Activated T-helper 2 cell treated with anti-CD3 and anti-CD28 coated beads, Interferon-gamma antibody, Interleukin-2, Interleukin-4, amounts not matched to agents 10 μg/mL and 5 μg/mL and 100 μg/mL, durations not matched to agents 14 hours and 24 hours and 36 hours (primary cell): ENCODE measurements around the gene ITGA8. TPM values are rescaled to one million over a fixed set of nuclear protein-coding genes. Genes with fewer than 3 reads are reported as not detected.

ENCODE experiments used
- DNase-seq: peaks from one replicate; pipeline ENCODE4 v3.0.0; 2021; ENCODE audit warnings: low spot score
- H3K27ac Mint-ChIP-seq: one replicate; pipeline ENCODE4 v1.8.0; 2021; ENCODE audit warnings: mixed read lengths
- H3K27me3 Mint-ChIP-seq: one replicate; pipeline ENCODE4 v1.8.0; 2021; ENCODE audit warnings: low read depth, mixed read lengths
- H3K36me3 Mint-ChIP-seq: one replicate; pipeline ENCODE4 v1.8.0; 2021; ENCODE audit warnings: low read depth, mixed read lengths
- H3K4me1 Mint-ChIP-seq: one replicate; pipeline ENCODE4 v1.8.0; 2021; ENCODE audit warnings: low read depth, mixed read lengths
- H3K4me3 Mint-ChIP-seq: one replicate; pipeline ENCODE4 v1.8.0; 2021; ENCODE audit warnings: low read depth, mild to moderate bottlenecking, moderate library complexity, mixed read lengths
- H3K9me3 Mint-ChIP-seq: one replicate; pipeline ENCODE4 v1.8.0; 2021; ENCODE audit warnings: mixed read lengths
- intact Hi-C: fragments of 100-400 bp; cut with micrococcal nuclease; formaldehyde crosslinking; loops from one replicate; pipeline ENCODE4 v1.15.1; 2023
- total RNA-seq: library from RNA; stranded (reverse); gene quantifications from 2 replicates; pipeline ENCODE4 v1.2.3, GENCODE V29; 2022

Gene ITGA8
- total RNA-seq, 1 donor from 2014 or later = not detected

DNA sequence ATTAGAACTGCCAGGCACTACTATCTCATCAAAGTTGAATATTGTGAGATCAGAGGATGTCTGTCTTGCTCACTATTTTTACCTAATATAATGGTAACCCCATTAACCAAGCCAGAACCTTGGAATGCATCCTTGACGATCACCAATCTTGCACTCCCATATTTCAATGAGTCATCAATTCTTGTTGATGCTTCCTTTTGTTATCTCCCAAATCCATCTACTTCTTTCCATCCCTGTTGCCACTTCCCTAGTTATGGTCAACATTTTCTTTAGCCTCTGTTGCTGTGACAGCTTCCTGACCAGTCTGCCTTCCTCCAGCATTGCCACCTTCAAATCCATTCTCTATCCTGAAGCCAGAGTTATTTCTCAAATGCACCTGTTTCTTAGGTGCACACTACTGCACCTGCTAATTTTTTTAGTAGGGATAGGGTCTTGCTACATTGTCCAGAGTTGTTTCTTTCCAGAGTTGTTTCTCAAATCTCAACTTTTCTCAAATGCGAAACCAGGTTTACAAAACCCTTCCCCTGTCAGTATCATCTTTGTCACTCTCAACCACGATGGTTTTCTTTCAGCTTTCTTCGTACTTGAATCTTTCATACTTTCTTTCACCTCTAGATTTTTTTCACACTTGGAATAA is 15.7 kb downstream of the ITGA8 start:
- DNase-seq = no peak
- Mint-ChIP-seq H3K27me3 (peaks cover 2% of the 10 kb centered on the region), H3K27ac (no peak overlapping the region), H3K36me3 (no peaks in the 10 kb centered on the region), H3K4me1 (peaks cover 2% of the 10 kb centered on the region), H3K4me3 (no peak overlapping the region), H3K9me3 (no peaks in the 10 kb centered on the region)
- intact Hi-C loops = no loop called here

GRCh38 chr10:15703151-15703880 is 16.4 kb downstream of the ITGA8 start:
- peaks cover 2% of the 10 kb centered on the region for H3K4me1 Mint-ChIP-seq
- H3K27ac Mint-ChIP-seq = no peak overlapping the region
- no peak overlapping the region for H3K4me3 Mint-ChIP-seq
- H3K27me3 Mint-ChIP-seq = peaks cover 2% of the 10 kb centered on the region
- no peaks in the 10 kb centered on the region for H3K36me3 Mint-ChIP-seq
- intact Hi-C loops = no loop called here
- H3K9me3 Mint-ChIP-seq = no peaks in the 10 kb centered on the region
- DNase-seq = no peak

DNA sequence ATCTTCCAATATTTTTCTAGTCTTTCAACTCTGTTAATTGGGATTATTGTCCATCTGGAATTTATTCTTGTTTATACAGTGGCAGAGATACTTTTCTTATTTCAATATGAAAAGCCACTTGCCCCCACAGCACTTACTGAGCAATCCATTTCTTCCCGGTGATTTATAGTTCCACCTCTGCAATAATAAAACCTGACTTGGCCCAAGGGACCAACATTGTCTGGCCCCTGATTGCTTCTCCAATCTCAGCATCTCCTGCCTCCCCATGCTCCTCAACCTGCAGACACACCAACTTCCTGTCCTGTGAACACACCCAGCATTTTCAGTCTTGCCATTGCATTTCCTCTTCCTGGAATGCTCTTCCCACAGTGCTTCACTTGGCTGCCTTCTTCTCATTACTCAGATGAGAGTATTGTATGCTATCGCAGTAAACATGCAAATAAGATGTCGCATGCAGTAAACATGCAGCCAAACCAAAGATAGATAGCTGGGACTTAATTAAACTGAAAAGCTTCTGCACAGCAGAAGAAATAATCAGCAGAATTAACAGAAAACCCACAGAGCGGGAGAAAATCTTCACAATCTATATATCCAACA is 19.5 kb downstream of the ITGA8 start:
- Mint-ChIP-seq H3K4me1 (peaks cover 2% of the 10 kb centered on the region), H3K27ac (no peak overlapping the region), H3K36me3 (no peaks in the 10 kb centered on the region), H3K9me3 (no peaks in the 10 kb centered on the region), H3K4me3 (no peak overlapping the region), H3K27me3 (peaks cover 2% of the 10 kb centered on the region)
- intact Hi-C loops = no loop called here
- no peak for DNase-seq

DNA sequence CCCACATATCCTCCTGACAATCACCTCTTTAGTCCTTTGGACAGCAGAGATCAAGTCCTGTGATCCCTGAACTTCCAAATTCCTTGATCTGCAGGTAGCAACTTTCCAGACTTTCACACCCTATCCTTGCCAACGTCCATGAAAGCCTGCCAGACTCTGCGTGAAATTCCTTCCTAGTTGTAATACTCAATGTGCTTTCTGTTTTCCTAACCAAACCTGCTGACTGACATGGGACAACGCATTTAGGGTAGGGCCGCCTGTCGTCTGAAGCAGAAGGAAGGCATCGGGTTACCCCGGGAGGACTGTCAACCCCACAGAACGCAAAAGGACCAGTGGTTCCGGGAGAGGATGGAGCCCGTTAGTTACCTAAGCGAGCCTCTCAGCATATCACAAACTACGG is 23.9 kb downstream of the ITGA8 start:
- Mint-ChIP-seq H3K27me3 (peaks cover 2% of the 10 kb centered on the region), H3K4me3 (no peak overlapping the region), H3K9me3 (no peaks in the 10 kb centered on the region), H3K27ac (no peak overlapping the region), H3K4me1 (peaks cover 2% of the 10 kb centered on the region), H3K36me3 (no peaks in the 10 kb centered on the region)
- no peak for DNase-seq
- intact Hi-C loops = no loop called here

DNA sequence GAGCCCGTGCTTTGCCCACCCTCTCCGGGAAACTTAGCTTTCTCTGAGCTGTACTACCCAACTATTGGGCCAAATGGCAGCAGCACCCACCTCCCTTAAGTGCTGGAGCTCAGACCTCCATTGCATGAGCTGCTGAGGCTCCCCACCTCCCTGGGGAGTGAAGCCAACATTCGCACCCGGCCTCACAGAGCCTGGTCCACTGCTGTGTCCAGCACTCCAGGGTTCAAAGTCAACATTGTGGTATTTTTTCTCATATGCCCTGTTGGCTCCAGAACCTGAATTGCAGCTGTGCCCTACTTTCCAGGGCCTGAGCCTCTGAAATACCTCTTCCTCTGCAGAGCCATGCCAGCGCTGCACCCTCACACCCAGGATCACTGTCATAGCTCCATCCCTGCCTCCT is 29.7 kb downstream of the ITGA8 start:
- Mint-ChIP-seq H3K36me3 (no peaks in the 10 kb centered on the region), H3K4me3 (no peak overlapping the region), H3K27ac (no peak overlapping the region), H3K27me3 (peaks cover 23% of the 10 kb centered on the region), H3K9me3 (no peaks in the 10 kb centered on the region), H3K4me1 (no peaks in the 10 kb centered on the region)
- intact Hi-C loops = no loop called here
- no peak for DNase-seq

DNA sequence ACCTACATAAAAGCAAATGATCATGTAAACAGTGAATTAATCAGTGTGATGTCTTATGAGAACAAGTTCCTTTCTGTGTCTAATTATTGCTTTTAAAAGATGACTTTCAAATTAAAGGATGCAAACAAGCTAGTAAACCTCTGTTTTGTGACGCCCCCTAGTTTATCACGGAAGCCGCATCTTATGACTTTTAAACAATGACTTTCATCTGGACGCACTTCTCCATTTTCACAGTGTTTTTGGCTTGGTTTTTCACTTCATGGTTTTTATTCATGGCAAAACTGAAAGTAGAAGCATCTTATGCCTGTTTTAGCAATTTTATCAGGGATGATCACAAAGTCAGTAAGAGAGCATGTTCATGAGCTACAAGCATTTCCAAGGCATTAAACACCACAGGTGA is 35.0 kb downstream of the ITGA8 start:
- no peaks in the 10 kb centered on the region for H3K36me3 Mint-ChIP-seq
- DNase-seq = no peak
- intact Hi-C loops = no loop called here
- no peaks in the 10 kb centered on the region for H3K4me1 Mint-ChIP-seq
- H3K4me3 Mint-ChIP-seq = no peak overlapping the region
- H3K27ac Mint-ChIP-seq = no peak overlapping the region
- peaks cover 38% of the 10 kb centered on the region for H3K27me3 Mint-ChIP-seq
- no peaks in the 10 kb centered on the region for H3K9me3 Mint-ChIP-seq

- H3K4me1 Mint-ChIP-seq = no peaks in the 10 kb centered on the region
- H3K36me3 Mint-ChIP-seq = no peaks in the 10 kb centered on the region
- H3K4me3 Mint-ChIP-seq = no peak overlapping the region
- no peak for DNase-seq
- intact Hi-C loops = no loop called here
- no peaks in the 10 kb centered on the region for H3K9me3 Mint-ChIP-seq
- peaks cover 26% of the 10 kb centered on the region for H3K27me3 Mint-ChIP-seq
- no peak overlapping the region for H3K27ac Mint-ChIP-seq
These were observed 38.6 kb downstream of the ITGA8 start for GRCh38 chr10:15681076-15681475.

- H3K9me3 Mint-ChIP-seq = no peaks in the 10 kb centered on the region
- intact Hi-C loops = no loop called here
- H3K4me3 Mint-ChIP-seq = no peak overlapping the region
- H3K27ac Mint-ChIP-seq = no peak overlapping the region
- no peaks in the 10 kb centered on the region for H3K36me3 Mint-ChIP-seq
- peaks cover 15% of the 10 kb centered on the region for H3K27me3 Mint-ChIP-seq
- DNase-seq = no peak
- H3K4me1 Mint-ChIP-seq = no peaks in the 10 kb centered on the region
These were observed 40.9 kb downstream of the ITGA8 start for GRCh38 chr10:15678851-15679250.

DNA sequence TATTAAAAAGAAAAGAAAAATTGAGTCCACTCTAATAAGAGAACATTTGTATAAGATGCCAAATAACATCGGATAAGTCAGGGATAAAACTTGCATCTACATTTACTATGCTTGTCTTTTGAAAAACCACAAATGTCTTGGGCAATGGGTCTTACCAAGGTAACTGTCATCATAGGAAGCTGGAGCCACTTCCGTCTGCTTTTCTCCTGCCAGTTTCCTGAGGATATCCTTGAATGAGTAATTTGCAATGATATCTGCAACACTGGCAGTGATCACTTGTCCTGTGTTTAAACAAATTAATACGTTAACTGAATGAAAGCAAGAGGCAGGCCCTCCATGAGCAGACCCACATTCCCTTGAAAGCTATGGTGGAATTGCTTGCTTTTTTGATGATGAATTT is 47.3 kb downstream of the ITGA8 start:
- Mint-ChIP-seq H3K9me3 (no peaks in the 10 kb centered on the region), H3K4me3 (no peak overlapping the region), H3K27me3 (peaks cover 2% of the 10 kb centered on the region), H3K4me1 (no peaks in the 10 kb centered on the region), H3K27ac (no peak overlapping the region), H3K36me3 (no peaks in the 10 kb centered on the region)
- intact Hi-C loops = no loop called here
- DNase-seq = no peak

- H3K4me1 Mint-ChIP-seq = no peaks in the 10 kb centered on the region
- no peaks in the 10 kb centered on the region for H3K9me3 Mint-ChIP-seq
- H3K27me3 Mint-ChIP-seq = no peaks in the 10 kb centered on the region
- no peak overlapping the region for H3K4me3 Mint-ChIP-seq
- no peak for DNase-seq
- H3K27ac Mint-ChIP-seq = no peak overlapping the region
- intact Hi-C loops = no loop called here
- H3K36me3 Mint-ChIP-seq = no peaks in the 10 kb centered on the region
These were observed 48.8 kb downstream of the ITGA8 start for GRCh38 chr10:15670880-15671279.

- H3K27ac Mint-ChIP-seq = no peak overlapping the region
- H3K4me3 Mint-ChIP-seq = no peak overlapping the region
- no peaks in the 10 kb centered on the region for H3K36me3 Mint-ChIP-seq
- no peaks in the 10 kb centered on the region for H3K9me3 Mint-ChIP-seq
- intact Hi-C loops = no loop called here
- no peaks in the 10 kb centered on the region for H3K4me1 Mint-ChIP-seq
- DNase-seq = no peak
- no peaks in the 10 kb centered on the region for H3K27me3 Mint-ChIP-seq
These were observed 58.1 kb downstream of the ITGA8 start for GRCh38 chr10:15661574-15661973.

GRCh38 chr10:15660990-15661389 is 58.7 kb downstream of the ITGA8 start:
- DNase-seq = no peak
- no peaks in the 10 kb centered on the region for H3K4me1 Mint-ChIP-seq
- no peaks in the 10 kb centered on the region for H3K36me3 Mint-ChIP-seq
- H3K9me3 Mint-ChIP-seq = no peaks in the 10 kb centered on the region
- H3K27ac Mint-ChIP-seq = no peak overlapping the region
- intact Hi-C loops = no loop called here
- no peaks in the 10 kb centered on the region for H3K27me3 Mint-ChIP-seq
- H3K4me3 Mint-ChIP-seq = no peak overlapping the region

DNA sequence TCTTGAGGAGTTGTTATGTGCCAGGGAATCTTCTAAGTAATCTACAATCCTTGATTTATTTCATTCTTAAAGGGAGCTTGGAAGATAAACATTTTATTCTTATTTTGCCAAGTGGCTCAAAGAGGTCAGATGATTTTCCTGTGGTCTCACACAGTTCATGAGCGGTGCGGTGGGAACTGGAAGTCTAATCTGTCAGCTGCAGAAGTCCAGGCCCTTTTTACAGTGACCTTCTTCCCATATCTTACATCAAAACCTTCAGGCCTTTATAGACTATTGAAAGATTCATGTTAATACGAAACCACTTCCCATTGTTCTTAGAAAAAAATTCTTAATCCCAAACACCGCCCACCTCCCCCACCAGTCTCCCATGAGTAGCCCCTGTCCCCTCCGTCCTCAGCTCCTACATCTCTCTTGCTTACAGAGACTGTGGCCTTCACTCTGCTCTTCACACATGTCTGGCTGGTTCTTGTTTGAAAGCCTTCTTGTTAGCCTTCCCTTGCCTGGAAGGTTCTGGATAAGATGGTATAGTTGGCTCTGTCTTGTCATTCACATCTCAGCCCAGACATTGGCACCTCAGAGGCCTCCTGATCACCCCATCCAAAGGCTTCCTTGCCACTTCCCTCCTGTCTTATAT is 61.5 kb downstream of the ITGA8 start:
- H3K27ac Mint-ChIP-seq = no peak overlapping the region
- H3K4me3 Mint-ChIP-seq = no peak overlapping the region

More for the DNA sequence above, 61.5 kb downstream of the ITGA8 start:
- H3K4me1 Mint-ChIP-seq = no peaks in the 10 kb centered on the region
- intact Hi-C loops = no loop called here
- no peaks in the 10 kb centered on the region for H3K9me3 Mint-ChIP-seq
- no peak for DNase-seq
- H3K27me3 Mint-ChIP-seq = no peaks in the 10 kb centered on the region
- H3K36me3 Mint-ChIP-seq = no peaks in the 10 kb centered on the region
